GM23248 (cell line): ENCODE measurements around the gene KRTAP5-6.

Experiments
- EZH2 ChIP-seq: fragments of 200-600 bp; sonication (generic); IDR thresholded peaks from 2 replicates; pipeline ENCODE4 v1.6.1; 2018; ENCODE audit warnings: antibody characterized with exemption, mild to moderate bottlenecking; ENCODE audit not compliant: insufficient read depth, poor library complexity, severe bottlenecking
- EZH2phosphoT487 ChIP-seq: fragments of 200-600 bp; sonication (generic); IDR thresholded peaks from 2 replicates; pipeline ENCODE4 v1.6.1; 2018; ENCODE audit warnings: antibody characterized with exemption, moderate library complexity, mild to moderate bottlenecking, low read depth; ENCODE audit not compliant: insufficient read depth

GRCh38 chr11:1668911-1669473 is 28.0 kb upstream of the KRTAP5-6 start:
- TF ChIP-seq EZH2 (no peak), EZH2phosphoT487 (no peak)
